ENCODE data around the gene GUCA2B. TPM values are rescaled to one million over a fixed set of nuclear protein-coding genes. Genes with fewer than 3 reads are reported as not detected.

The GUCA2B gene
- total RNA-seq, 1 experiment from 2014 or later = not detected

DNA sequence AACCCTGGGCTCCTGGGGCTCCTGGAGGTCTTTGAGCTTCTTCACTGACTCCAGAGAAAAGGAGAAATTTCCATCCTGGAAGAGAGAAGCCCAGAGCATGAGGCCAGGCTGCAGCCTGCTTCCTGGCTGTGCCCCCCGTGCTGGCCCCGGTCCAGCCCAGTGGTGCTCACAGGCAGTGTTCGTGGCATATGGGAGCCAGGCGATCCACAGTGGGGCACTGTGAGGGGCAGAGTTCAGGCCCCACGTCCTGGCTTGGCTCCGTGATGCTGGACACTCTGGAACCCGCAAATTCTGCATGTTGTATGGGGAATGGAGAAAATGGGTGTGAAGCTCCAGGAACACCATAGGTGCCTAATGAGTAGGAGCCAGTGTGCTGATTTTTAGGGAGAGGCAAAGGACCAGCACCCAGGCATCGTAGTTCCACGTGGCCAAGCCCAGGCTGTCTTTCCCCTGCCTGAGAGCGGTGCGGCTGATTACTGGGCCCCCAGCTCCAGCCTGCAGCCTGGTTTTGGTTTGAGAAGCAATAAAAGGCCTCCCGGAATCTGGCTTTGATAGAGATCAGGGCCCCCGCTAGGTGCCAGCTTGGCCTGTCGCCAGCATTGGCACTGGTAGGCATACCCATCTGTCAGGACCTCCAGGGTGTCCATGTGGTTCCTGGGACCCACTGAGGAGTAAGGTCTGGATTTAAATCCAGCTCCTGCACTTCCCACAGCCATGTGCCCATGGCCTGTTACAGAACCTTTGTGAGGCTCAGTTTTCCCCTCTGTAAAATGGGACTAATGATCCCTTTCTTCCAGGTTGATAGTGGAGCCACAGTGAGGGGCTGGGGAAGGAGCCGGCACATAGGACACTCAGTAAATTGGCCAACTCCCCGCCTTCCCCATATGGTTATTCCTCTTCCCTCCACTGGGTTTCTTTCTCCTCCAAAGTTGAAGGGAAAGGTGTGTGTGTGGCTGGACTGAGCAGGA is 10.6 kb downstream of the GUCA2B start:
- BruUV-seq (replicated peaks) = no TSS peak
- H3K27me3 Mint-ChIP-seq (ENCODE audit: insufficient read depth, unreplicated experiment) = peaks cover 30% of the 10 kb centered on the region
- DNase-seq (ENCODE audit: unreplicated experiment) = no peak
- intact Hi-C loops (cut with micrococcal nuclease) = no loop called here
- H3K36me3 Mint-ChIP-seq (ENCODE audit: insufficient read depth, unreplicated experiment) = no peaks in the 10 kb centered on the region
- ChIA-PET CTCF (interaction anchor here (0.7 to 3.1 kb wide), 4 partner anchors 10 to 62 kb away, joined by 3 to 22 read pairs (median 7); no protein-coding TSS in a partner anchor), POLR2A (interaction anchor here (1.1 kb wide), 1 partner anchor 10 kb away, joined by 8 read pairs; no protein-coding TSS in a partner anchor)
- peaks cover 17% of the 10 kb centered on the region for H3K9me3 Mint-ChIP-seq (ENCODE audit: unreplicated experiment)
- H3K27ac Mint-ChIP-seq (ENCODE audit: low read depth, unreplicated experiment) = no peak overlapping the region
- H3K4me3 Mint-ChIP-seq (ENCODE audit: unreplicated experiment) = no peak overlapping the region
- peaks cover 17% of the 10 kb centered on the region for H3K4me1 Mint-ChIP-seq (ENCODE audit: insufficient read depth, unreplicated experiment)
- TF ChIP-seq, protein P1, sequence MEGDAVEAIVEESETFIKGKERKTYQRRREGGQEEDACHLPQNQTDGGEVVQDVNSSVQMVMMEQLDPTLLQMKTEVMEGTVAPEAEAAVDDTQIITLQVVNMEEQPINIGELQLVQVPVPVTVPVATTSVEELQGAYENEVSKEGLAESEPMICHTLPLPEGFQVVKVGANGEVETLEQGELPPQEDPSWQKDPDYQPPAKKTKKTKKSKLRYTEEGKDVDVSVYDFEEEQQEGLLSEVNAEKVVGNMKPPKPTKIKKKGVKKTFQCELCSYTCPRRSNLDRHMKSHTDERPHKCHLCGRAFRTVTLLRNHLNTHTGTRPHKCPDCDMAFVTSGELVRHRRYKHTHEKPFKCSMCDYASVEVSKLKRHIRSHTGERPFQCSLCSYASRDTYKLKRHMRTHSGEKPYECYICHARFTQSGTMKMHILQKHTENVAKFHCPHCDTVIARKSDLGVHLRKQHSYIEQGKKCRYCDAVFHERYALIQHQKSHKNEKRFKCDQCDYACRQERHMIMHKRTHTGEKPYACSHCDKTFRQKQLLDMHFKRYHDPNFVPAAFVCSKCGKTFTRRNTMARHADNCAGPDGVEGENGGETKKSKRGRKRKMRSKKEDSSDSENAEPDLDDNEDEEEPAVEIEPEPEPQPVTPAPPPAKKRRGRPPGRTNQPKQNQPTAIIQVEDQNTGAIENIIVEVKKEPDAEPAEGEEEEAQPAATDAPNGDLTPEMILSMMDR (IDR thresholded peaks at IDR 0.05; ENCODE audit: unreplicated experiment) = no peak

DNA sequence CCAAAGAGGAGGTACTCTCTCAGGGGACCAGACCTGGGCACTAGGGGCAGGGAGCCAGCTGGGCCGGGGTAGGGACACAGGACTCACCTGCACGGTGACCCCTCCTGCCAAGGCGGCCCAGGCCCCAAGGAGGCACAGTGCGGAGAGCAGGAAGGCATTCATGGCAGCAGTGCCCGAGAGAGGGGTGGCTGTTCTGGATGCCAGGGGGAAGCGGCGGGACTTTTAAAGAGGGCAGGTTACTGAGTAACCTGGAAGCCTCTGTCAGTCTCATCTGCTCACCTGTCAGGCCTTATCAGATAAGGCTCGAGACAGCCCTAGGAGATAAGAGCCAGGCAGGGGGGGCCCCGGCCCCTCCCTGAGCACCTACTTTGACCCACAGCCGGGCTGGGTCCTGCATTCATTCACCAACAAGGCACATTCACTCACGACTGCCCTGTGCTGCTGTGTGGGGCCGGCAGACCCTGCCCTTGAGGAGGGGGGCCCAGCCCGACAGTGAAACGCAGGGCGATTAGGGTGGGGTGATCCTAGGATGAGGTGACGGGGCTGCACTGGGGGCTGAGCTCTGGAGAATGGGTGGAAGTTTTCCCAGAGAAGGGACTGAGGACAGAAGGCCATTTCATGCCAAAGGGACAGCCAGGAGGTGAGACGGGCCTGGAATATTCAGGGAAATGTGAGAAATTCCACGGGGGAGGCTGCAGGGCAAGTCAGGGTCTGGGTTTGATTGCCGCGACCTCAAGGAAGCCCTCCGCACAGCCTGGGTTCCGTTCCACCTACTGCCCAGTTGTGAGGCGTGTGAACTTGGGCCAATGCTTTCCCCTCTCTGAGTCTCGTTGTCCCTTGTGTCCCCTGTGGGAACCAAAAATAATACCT is 11.6 kb downstream of the GUCA2B start, which contains the start of gene GUCA2A:
TSS of gene GUCA2A (minus strand) at position 195 of the 870 bp plus-strand sequence. CDS start at position 162, 33 bp downstream.
- TF ChIP-seq, protein P1 (IDR thresholded peaks at IDR 0.05; ENCODE audit: unreplicated experiment) = no peak
- Mint-ChIP-seq H3K27ac (ENCODE audit: low read depth, unreplicated experiment) (peak within 1 kb of the TSS; percentile 54), H3K4me3 (ENCODE audit: unreplicated experiment) (no peak within 1 kb of the TSS), H3K27me3 (ENCODE audit: insufficient read depth, unreplicated experiment) (peaks cover 23% of the 10 kb centered on the region), H3K36me3 (ENCODE audit: insufficient read depth, unreplicated experiment) (no peaks in the 10 kb centered on the region), H3K9me3 (ENCODE audit: unreplicated experiment) (peaks cover 17% of the 10 kb centered on the region), H3K4me1 (ENCODE audit: insufficient read depth, unreplicated experiment) (peaks cover 17% of the 10 kb centered on the region)
- POLR2A ChIA-PET = interaction anchor here (0.8 to 1.9 kb wide), 5 partner anchors 10 to 175 kb away, joined by 3 to 12 read pairs (median 3); no protein-coding TSS in a partner anchor
- CTCF ChIA-PET = interaction anchor here (0.6 to 3.1 kb wide), 8 partner anchors 9 to 1508 kb away, joined by 3 to 22 read pairs (median 3); no protein-coding TSS in a partner anchor
- no TSS peak for BruUV-seq (replicated peaks)
- intact Hi-C loops (cut with micrococcal nuclease) = no loop called here
- DNase-seq (ENCODE audit: unreplicated experiment) = no peak

DNA sequence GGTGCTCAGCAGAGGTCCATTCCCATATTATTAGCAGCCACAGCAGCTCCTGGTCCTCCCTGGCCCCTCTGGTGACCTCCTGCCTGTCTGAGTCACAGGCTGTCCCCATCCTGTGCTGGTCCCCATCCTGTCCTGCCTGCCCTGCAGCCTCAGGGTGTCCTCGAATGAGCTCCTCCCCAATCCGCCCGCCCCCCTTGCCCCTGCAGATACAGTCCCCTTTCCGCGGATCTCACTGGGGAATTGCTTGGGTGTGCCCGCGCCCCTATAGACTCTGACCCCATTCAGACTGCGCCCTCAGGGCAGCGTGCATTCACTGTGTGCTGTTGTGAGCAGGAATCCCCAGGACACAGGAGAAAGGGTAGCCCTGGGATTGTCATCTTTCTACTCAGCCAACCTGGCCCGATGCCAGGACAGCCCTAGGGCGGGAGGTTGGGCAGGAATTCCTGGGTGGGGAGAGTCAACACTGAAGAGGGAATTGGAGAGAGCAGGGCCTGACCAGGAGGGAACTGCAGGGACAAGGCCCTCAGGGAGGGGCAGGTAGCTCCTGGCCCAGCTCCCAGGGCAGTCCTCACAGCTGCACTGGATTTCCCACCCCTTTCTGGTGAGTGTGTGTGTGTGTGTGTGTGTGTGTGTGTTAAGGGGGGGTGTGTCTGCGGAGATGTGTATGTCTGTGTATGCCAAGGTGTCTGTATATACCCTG is 12.5 kb downstream of the GUCA2B start:
- Mint-ChIP-seq H3K9me3 (ENCODE audit: unreplicated experiment) (peaks cover 12% of the 10 kb centered on the region), H3K4me3 (ENCODE audit: unreplicated experiment) (no peak overlapping the region), H3K36me3 (ENCODE audit: insufficient read depth, unreplicated experiment) (no peaks in the 10 kb centered on the region), H3K27me3 (ENCODE audit: insufficient read depth, unreplicated experiment) (peaks cover 14% of the 10 kb centered on the region), H3K4me1 (ENCODE audit: insufficient read depth, unreplicated experiment) (peaks cover 17% of the 10 kb centered on the region), H3K27ac (ENCODE audit: low read depth, unreplicated experiment) (peak overlapping the region; percentile 54)
- TF ChIP-seq, protein P1 (IDR thresholded peaks at IDR 0.05; ENCODE audit: unreplicated experiment) = no peak
- BruUV-seq (replicated peaks) = no TSS peak
- ChIA-PET CTCF (interaction anchor here (0.6 to 0.8 kb wide), 5 partner anchors 8 to 1509 kb away, joined by 3 read pairs; no protein-coding TSS in a partner anchor), POLR2A (interaction anchor here (0.6 to 1.9 kb wide), 10 partner anchors 9 to 689 kb away, joined by 3 to 12 read pairs (median 3); partner anchors contain the start of gene YBX1)
- peak; percentile 89 for DNase-seq (ENCODE audit: unreplicated experiment)
- intact Hi-C loops (cut with micrococcal nuclease) = no loop called here

Data from MCF 10A (cell line).